HG02938 (cell line): ENCODE results near the gene GATAD2B.
"Not testable (repeated sequence)": the region's sequence is repeated elsewhere in the genome, so short reads cannot be mapped to it uniquely, and the experiment has no call there.

Experiments used
- ATAC-seq: cut with Tn5 transposase; IDR thresholded peaks from one replicate; pipeline ENCODE4 v1.9.1; 2021; ENCODE audit warnings: mild to moderate bottlenecking, moderate library complexity; ENCODE audit not compliant: unreplicated experiment

GATAD2B gene

GRCh38 chr1:153768316-153769181, 154.2 kb downstream of the GATAD2B start:
- no peak for ATAC-seq

DNA sequence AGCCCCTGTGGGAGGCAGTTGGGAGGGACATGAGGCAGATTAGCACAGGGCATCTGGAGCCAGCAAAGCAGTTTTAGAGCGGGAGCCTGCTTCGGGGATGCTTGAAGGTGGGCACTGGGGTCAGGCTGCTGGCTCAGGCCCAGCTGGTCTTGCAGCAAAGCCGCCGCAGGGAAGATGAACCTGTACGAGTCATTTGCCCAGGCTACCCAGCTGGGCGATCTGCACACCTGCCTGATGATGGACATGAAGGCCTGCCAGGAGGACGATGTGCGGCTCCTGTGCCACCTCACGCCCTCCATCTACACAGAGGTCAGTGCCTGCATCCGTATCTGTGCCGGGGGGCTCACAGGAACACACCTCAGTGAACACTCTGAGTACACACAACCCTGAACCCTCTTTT, 155.3 kb downstream of the GATAD2B start:
- no peak for ATAC-seq

DNA sequence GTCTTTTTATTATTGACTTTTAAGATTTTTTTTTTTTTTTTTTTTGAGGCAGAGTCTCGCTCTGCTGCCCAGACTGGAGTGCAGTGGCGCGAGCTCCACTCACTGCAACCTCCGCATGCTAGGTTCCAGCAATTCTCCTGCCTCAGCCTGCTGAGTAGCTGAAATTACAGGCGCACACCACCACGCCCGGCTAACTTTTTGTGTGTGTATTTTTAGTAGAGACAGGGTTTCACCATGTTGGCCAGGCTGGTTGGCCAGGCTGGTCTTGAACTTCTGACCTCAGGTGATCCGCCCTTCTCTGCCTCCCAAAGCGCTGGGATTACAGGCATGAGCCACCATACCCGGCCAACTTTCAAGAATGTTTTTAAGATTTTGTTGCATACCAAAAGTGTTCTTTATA, 156.1 kb downstream of the GATAD2B start:
- ATAC-seq: not testable (repeated sequence)

DNA sequence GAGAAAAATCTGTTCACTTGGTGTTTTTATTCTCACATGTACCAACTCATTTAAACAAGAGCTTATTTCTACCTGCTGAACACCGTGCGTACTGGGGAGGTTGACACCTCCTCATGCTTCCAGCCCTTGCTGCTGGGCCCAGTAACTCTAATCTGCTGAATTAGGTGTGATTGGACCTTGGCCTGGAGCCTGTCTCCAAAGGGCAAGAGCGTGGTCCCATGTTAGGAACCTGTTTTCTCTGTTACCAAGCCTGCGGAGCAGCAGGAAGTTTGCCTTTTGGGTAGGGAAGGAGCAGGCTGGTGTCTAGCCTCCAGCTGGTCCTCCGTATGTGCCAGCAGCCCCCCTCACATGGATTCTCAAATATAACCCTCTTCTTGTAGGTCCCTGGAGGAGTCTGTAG, 158.5 kb downstream of the GATAD2B start:
- ATAC-seq: no peak

GRCh38 chr1:153763365-153764225, 159.2 kb downstream of the GATAD2B start:
- ATAC-seq: no peak

- ATAC-seq: no peak
Measured at GRCh38 chr1:153760440-153760839, 162.3 kb downstream of the GATAD2B start.
